HG02970 (cell line): ENCODE measurements around the gene CD83.
"Not testable (repeated sequence)": the region's sequence is repeated elsewhere in the genome, so short reads cannot be mapped to it uniquely, and the experiment has no call there.

Experiments used
- ATAC-seq: cut with Tn5 transposase; IDR thresholded peaks from one replicate; pipeline ENCODE4 v1.9.1; 2021; ENCODE audit warnings: mild to moderate bottlenecking, moderate library complexity, moderate number of reproducible peaks; ENCODE audit not compliant: unreplicated experiment, low FRiP score

Gene CD83

GRCh38 chr6:14144678-14145113 lies 27.1 kb downstream of the CD83 start:
- ATAC-seq, result no peak

- ATAC-seq, result no peak
Observed at GRCh38 chr6:14146506-14147096, 29.0 kb downstream of the CD83 start.

GRCh38 chr6:14147891-14148290 lies 30.3 kb downstream of the CD83 start:
- ATAC-seq, result no peak

- ATAC-seq, result no peak
Observed at GRCh38 chr6:14148471-14148870, 30.9 kb downstream of the CD83 start.

DNA sequence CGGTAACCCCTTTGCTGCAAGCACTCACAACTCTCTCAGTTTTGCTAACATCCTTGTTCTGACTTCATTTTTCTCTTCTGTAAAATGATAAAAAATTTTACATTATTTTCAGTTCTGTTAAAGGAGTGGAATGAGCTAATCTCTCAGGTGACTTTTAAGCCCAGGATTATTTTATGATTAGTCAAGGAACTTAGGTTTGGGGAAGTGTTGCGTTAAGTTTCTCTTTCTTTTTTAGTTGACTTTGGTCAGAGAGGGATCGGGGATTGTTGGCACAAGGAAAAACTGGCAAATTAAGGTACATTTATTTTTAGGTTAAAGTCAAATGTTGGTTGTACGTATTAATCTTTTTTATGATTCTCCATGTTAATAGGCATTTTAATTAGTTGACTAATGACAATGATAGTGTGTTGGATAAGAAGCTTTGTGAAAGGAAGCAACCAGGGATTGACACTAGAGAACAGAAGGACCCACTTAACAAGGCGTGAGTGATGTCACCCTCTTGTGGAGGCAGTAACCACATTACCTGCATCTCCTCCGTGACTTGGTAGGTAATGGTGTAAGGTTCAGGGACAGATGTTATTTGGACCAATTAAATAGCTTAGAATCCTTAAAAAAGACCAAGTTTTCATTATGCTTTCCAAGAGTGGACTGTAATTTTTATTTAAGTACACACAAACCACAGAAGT lies 31.6 kb downstream of the CD83 start:
- ATAC-seq, result no peak

GRCh38 chr6:14149739-14150130 lies 32.2 kb downstream of the CD83 start:
- no peak for ATAC-seq

- not testable (repeated sequence) for ATAC-seq
Observed at GRCh38 chr6:14151300-14151699, 33.7 kb downstream of the CD83 start.

- ATAC-seq, result no peak
Observed at GRCh38 chr6:14151773-14152172, 34.2 kb downstream of the CD83 start.

GRCh38 chr6:14153228-14153627 lies 35.7 kb downstream of the CD83 start:
- ATAC-seq, result no peak

DNA sequence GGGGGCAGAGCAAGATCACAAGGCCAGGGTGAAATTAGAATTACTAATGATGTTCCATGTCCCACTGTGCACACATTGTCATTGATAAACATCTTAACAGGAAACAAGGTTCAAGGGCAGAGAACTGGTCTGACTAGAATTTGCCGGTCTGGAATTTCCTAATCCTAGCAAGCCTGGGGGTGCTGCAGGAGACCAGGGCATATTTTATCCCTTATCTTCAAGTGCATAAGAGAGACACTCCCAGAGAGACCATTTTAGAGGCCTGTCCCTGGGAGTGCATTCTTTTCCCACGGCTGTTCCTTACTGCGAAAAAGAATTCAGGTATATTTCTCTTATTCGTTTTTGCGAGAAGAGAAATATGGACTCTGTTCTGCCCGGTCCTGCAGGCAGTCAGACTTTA lies 41.5 kb downstream of the CD83 start:
- ATAC-seq, result no peak

DNA sequence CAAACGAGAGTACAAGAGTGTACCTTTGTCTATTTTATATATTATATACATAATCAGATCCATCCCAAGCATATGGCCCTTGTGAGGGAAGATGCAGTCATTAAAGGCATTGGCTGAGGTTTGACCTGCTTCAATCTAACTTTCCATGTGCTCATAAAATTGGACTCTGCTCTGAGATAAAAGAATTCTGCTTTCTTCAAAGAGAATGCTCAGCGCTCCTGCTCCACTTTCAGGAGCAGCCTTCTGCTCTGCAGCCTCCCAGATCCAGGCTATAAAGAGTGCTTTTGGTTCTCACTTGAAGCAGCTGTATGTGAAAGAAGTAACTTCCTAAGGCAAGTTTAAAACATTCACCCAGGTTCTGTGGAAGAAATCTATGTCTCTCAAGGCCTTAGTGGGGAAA lies 45.3 kb downstream of the CD83 start:
- ATAC-seq, result no peak

- no peak for ATAC-seq
Observed at GRCh38 chr6:14165091-14165490, 47.5 kb downstream of the CD83 start.

- ATAC-seq, result no peak
Observed at GRCh38 chr6:14166839-14167238, 49.3 kb downstream of the CD83 start.

DNA sequence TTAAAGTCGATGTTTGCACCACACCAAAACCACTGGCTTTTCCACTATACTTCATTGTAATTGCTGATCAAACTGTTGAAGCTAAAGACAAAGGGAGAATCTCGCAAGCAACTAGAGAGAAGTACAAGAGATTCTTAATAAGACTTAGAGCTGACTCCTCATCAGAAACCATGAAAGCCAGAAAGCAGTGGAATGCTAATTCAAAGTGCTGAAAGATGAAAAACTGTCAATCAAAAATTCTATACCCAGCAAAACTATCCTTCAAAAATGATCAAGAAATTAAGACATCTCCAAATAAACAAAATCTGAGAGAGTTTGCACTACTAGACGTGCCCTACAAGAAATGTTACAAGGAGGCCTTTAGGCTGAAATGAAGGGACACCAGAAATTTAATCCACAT lies 52.6 kb downstream of the CD83 start:
- ATAC-seq, result no peak

GRCh38 chr6:14172562-14172961 lies 55.0 kb downstream of the CD83 start:
- ATAC-seq, result no peak

GRCh38 chr6:14174226-14174625 lies 56.7 kb downstream of the CD83 start:
- ATAC-seq, result no peak

DNA sequence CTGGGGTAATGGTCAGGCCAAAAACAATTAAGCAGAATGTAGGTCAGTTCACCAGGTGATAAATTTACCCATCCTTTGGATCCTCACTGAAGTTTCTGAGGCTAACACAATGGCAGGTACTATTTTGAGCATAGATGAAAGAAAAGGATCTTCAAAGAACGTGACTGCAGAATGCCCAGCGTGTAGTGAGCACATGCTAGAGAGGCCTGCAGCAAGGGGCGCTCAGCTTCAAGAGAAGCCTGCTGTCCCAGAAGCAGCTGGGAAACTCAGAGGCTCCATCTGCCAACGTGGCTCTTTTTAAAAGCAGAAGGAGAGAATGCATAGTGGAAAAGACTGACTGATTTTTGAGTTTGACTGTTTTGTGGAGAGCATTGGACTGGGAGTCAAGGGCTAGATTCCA lies 57.4 kb downstream of the CD83 start:
- no peak for ATAC-seq

- ATAC-seq, result no peak
Observed at GRCh38 chr6:14176429-14176828, 58.9 kb downstream of the CD83 start.

DNA sequence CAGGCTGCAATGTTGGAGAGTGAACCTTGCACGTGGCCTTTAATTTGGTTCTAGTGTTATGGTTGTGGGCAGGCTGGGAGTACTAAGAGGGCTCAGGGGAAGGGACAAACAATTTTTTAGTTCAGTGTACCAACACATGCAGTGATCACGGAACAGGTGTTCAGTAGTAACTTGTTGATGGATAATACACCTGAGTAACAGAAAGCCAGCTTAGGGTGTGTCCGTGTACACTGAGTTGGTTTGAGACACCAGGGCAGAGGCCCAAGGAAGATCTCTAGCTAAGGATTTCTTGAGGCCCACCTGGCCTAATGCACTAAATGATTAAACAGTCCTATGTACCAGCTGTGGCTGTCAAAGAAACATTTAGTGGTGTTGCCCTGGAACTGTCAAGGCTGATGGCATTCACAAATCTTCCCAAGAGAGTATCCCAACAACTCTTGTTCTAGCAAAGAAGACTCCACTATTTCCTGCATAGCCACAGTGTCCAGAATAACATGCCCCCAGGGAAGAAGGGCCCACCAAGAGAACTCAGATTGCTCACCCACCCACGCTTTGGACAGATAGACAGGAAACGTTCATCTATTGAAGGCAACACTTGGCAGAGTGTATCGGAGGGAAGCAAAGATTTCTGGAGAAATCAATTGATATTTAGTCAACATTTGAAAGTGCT lies 60.0 kb downstream of the CD83 start:
- ATAC-seq, result no peak

DNA sequence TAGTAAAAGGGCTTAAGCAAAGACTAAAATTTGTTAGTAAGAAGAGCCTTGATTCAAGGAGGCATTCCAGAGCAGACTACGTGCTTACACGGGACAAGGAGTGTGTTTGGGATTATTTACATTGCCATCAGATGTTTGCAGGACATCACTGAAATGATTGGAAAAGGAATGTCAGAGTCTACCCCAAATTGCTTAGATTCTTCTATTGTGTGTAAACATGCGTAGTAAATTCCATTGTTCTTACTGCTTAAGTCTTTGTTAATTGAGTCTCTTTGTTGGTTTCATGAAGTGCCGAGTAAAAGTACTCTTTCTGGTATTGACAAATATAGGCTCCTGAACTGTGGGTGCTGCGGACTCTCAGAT lies 60.5 kb downstream of the CD83 start:
- ATAC-seq, result no peak

- no peak for ATAC-seq
Observed at GRCh38 chr6:14180609-14181008, 63.0 kb downstream of the CD83 start.

- ATAC-seq, result no peak
Observed at GRCh38 chr6:14182916-14183315, 65.3 kb downstream of the CD83 start.
